ENCODE measurements around the gene YEATS2.

YEATS2 gene

DNA sequence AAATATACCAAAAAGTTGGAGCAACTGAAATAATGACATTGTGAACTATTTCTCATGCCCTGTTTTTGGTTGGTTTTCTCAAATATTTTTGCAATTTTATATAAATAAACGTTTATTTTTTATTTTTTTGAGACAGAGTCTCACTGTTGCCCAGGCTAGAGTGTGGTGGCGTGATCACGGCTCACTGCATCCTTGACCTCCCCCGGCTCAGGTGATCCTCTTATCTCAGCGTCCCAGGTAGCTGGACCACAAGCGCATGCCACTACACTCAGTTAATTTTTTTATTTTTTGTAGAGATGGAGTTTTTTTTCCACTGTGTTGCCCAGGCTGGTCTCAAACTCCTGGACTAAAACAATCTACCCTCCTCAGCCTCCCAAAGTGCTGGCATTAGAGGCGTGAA is 45.6 kb downstream of the YEATS2 start:
- no peak for DNase-seq (ENCODE audit: extremely low spot score)
- ChIA-PET POLR2A (no interaction called here), CTCF (no interaction called here)
- TF ChIP-seq TARDBP (IDR thresholded peaks at IDR 0.05) = no peak
- no peak for TF ChIP-seq L3MBTL2 (conservative IDR thresholded peaks at IDR 0.05)
- TF ChIP-seq FOXM1 (IDR thresholded peaks at IDR 0.05; ENCODE audit: borderline replicate concordance) = no peak
- TF ChIP-seq HDGF (IDR thresholded peaks at IDR 0.05; ENCODE audit: borderline replicate concordance) = no peak
- TF ChIP-seq FOXA1 (IDR thresholded peaks at IDR 0.05) = no peak
- no peak for TF ChIP-seq ARNT (IDR thresholded peaks at IDR 0.05)
- no peak for TF ChIP-seq CTBP1 (IDR thresholded peaks at IDR 0.05; ENCODE audit: borderline replicate concordance)
- TF ChIP-seq SP1 (IDR thresholded peaks at IDR 0.05) = no peak
- no peak for TF ChIP-seq SUZ12 (IDR thresholded peaks at IDR 0.05)
- TF ChIP-seq PKNOX1 (IDR thresholded peaks at IDR 0.05) = no peak
- TF ChIP-seq NFRKB (IDR thresholded peaks at IDR 0.05) = no peak
- no peak for TF ChIP-seq LEF1 (IDR thresholded peaks at IDR 0.05; ENCODE audit: borderline replicate concordance)
- TF ChIP-seq BHLHE40 (IDR thresholded peaks at IDR 0.05; ENCODE audit: borderline replicate concordance) = no peak

GRCh38 chr3:183745300-183746098 is 47.9 kb downstream of the YEATS2 start:
- DNase-seq (ENCODE audit: extremely low spot score) = no peak
- ChIA-PET CTCF (no interaction called here), POLR2A (no interaction called here)
- TF ChIP-seq BHLHE40 (IDR thresholded peaks at IDR 0.05; ENCODE audit: borderline replicate concordance) (no peak), ELF4 (IDR thresholded peaks at IDR 0.05) (no peak), SUZ12 (IDR thresholded peaks at IDR 0.05) (no peak), PKNOX1 (IDR thresholded peaks at IDR 0.05) (no peak), LEF1 (IDR thresholded peaks at IDR 0.05; ENCODE audit: borderline replicate concordance) (no peak), ARNT (IDR thresholded peaks at IDR 0.05) (no peak), CTBP1 (IDR thresholded peaks at IDR 0.05; ENCODE audit: borderline replicate concordance) (no peak), FOXM1 (IDR thresholded peaks at IDR 0.05; ENCODE audit: borderline replicate concordance) (no peak), ZNF384 (IDR thresholded peaks at IDR 0.05) (no peak), HDGF (IDR thresholded peaks at IDR 0.05; ENCODE audit: borderline replicate concordance) (no peak), TARDBP (IDR thresholded peaks at IDR 0.05) (no peak), L3MBTL2 (conservative IDR thresholded peaks at IDR 0.05) (no peak), FOXK2 (IDR thresholded peaks at IDR 0.05) (no peak), NFRKB (IDR thresholded peaks at IDR 0.05) (no peak), SP1 (IDR thresholded peaks at IDR 0.05) (no peak), FOXA1 (IDR thresholded peaks at IDR 0.05) (no peak)

DNA sequence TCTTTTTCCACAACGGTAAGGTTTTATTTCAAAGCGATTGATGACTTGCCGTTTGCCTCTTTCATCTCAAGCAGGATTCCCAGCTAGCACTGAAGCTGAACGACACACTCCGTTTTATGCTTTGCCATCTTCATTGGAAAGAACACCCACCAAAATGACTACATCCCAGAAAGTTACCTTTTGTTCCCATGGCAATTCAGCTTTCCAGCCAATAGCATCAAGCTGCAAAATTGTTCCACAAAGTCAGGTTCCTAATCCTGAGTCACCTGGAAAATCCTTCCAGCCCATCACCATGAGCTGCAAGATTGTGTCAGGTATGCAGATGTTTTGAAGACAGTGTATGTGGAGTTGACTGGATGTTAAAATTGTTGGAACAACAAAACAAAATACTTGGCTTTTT is 56.5 kb downstream of the YEATS2 start:
- CTCF ChIA-PET = no interaction called here

GRCh38 chr3:183762304-183762703 is 64.7 kb downstream of the YEATS2 start:
- CTCF ChIA-PET = no interaction called here
- TF ChIP-seq NFRKB (IDR thresholded peaks at IDR 0.05) = no peak
- no peak for TF ChIP-seq BHLHE40 (IDR thresholded peaks at IDR 0.05; ENCODE audit: borderline replicate concordance)
- no peak for TF ChIP-seq CTBP1 (IDR thresholded peaks at IDR 0.05; ENCODE audit: borderline replicate concordance)
- TF ChIP-seq ARNT (IDR thresholded peaks at IDR 0.05) = no peak
- TF ChIP-seq FOXA1 (IDR thresholded peaks at IDR 0.05) = no peak
- no peak for TF ChIP-seq HDGF (IDR thresholded peaks at IDR 0.05; ENCODE audit: borderline replicate concordance)
- TF ChIP-seq ELF4 (IDR thresholded peaks at IDR 0.05) = no peak
- TF ChIP-seq ZNF384 (IDR thresholded peaks at IDR 0.05) = no peak
- no peak for TF ChIP-seq FOXM1 (IDR thresholded peaks at IDR 0.05; ENCODE audit: borderline replicate concordance)
- no peak for TF ChIP-seq PKNOX1 (IDR thresholded peaks at IDR 0.05)
- no peak for TF ChIP-seq SUZ12 (IDR thresholded peaks at IDR 0.05)
- POLR2A ChIA-PET = no interaction called here
- DNase-seq (ENCODE audit: extremely low spot score) = no peak

More for the DNA sequence above, 56.5 kb downstream of the YEATS2 start:
- DNase-seq (ENCODE audit: extremely low spot score) = no peak
- POLR2A ChIA-PET = no interaction called here
- TF ChIP-seq FOXA1 (IDR thresholded peaks at IDR 0.05) (no peak), BHLHE40 (IDR thresholded peaks at IDR 0.05; ENCODE audit: borderline replicate concordance) (no peak), TARDBP (IDR thresholded peaks at IDR 0.05) (no peak), CTBP1 (IDR thresholded peaks at IDR 0.05; ENCODE audit: borderline replicate concordance) (no peak)

DNA sequence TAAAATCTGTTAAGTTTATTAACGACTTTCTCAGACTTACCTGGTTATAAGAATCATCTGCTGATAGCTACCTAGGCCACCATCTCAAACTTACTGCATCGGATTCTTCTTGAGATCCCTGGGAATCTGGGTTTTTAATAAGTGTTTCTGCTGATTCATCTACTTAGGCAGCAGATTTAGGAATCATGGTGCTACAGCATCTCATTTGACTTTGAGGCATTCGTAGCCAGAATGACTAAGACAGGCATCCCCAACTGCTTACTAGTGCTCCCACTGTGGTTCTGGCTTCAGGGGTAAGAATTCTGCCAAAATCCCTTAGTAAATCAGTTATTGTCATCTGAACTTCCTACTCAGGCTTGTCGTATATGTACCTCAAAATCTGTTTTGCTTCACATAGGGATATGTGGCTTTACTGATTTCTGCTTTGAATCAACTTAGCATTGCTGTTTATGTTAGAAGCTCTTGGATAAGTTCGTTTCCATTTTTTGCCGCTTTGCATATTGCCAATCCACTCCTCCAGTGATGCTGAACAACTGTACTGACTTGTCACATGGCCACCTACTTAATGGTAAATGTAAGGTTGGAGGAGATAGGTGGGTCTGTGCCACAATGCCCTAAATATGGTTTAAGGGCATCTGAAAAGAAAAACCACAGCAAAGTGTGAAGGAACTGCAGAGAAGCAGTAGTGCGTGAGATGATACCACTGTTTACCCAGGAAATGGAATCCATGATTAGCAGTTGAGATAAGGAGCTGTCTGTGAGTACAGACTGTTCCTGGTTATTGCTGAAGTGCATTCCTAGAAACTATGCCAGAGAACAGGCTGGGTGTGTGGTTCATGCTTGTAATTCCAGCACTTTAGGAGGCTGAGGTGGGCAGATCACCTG is 67.5 kb downstream of the YEATS2 start:
- no peak for DNase-seq (ENCODE audit: extremely low spot score)
- ChIA-PET CTCF (interaction anchor here (0.6 to 0.7 kb wide), 2 partner anchors 130 to 603 kb away, joined by 4 to 5 read pairs; partner anchors contain the start of genes KLHL24 and LAMP3), POLR2A (no interaction called here)
- no peak for TF ChIP-seq NFRKB (IDR thresholded peaks at IDR 0.05)
- TF ChIP-seq TARDBP (IDR thresholded peaks at IDR 0.05) = no peak
- TF ChIP-seq ZNF384 (IDR thresholded peaks at IDR 0.05) = no peak
- TF ChIP-seq ARNT (IDR thresholded peaks at IDR 0.05) = no peak
- TF ChIP-seq SUZ12 (IDR thresholded peaks at IDR 0.05) = no peak
- TF ChIP-seq BHLHE40 (IDR thresholded peaks at IDR 0.05; ENCODE audit: borderline replicate concordance) = no peak
- no peak for TF ChIP-seq PKNOX1 (IDR thresholded peaks at IDR 0.05)
- no peak for TF ChIP-seq FOXA1 (IDR thresholded peaks at IDR 0.05)
- TF ChIP-seq FOXM1 (IDR thresholded peaks at IDR 0.05; ENCODE audit: borderline replicate concordance) = no peak
- no peak for TF ChIP-seq ELF4 (IDR thresholded peaks at IDR 0.05)
- TF ChIP-seq SP1 (IDR thresholded peaks at IDR 0.05) = no peak
- TF ChIP-seq FOXK2 (IDR thresholded peaks at IDR 0.05) = no peak
- TF ChIP-seq LEF1 (IDR thresholded peaks at IDR 0.05; ENCODE audit: borderline replicate concordance) = no peak
